ENCODE results near the gene POLR3K. TPM values are rescaled to one million over a fixed set of nuclear protein-coding genes. Genes with fewer than 3 reads are reported as not detected.
A peak's percentile ranks its signal among the peaks of the same experiment; 100 is the strongest.

Gene POLR3K
- total RNA-seq, 1 experiment from 2014 or later, result 53.6 TPM

DNA sequence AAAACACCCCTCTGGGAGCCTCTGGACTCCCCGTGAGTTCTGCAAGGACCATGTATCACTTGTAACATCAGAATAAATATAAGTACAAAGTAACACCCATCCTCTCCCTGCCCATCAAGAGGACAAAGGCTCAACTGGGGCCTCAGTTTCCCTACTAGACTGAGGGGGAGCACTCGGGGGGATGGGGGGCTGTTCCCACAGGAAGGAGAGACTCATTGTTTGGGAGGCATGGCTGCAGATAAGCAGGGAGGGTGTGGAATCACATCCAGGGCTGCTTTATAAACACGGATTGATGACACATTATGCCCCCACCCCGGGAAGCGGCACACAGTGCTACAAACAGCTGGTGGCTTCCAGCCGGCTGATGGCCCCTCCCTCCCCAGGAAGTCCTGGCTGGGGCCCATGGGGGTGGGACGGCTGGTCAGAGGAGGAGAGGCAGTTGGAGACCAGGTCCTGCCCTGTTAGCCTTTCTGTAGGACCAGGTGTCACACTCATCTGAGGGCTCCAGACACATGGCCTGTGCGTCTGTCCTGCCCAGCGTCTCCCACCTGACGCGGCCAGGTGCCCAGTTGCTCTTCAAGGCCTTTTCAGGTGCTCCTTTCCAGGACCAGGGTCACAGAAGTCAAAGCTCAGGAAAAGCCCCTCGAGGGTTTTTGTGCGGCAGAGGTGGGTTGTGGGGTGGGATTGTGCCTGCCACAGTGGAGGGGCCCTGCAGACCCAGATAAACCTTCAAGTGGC lies 23.3 kb upstream of the POLR3K start:
- no peak overlapping the region for H3K18ac ChIP-seq (ENCODE audit: insufficient read length, low read depth, low read length)
- no peak overlapping the region for H2BK20ac ChIP-seq (ENCODE audit: low read depth, low read length, poor library complexity, severe bottlenecking)
- H2BK15ac ChIP-seq (ENCODE audit: low read depth, low read length), result no peak overlapping the region
- no peak overlapping the region for H2AK5ac ChIP-seq (ENCODE audit: insufficient read length, low read length)
- H3K4me2 ChIP-seq (ENCODE audit: insufficient read depth, insufficient read length, low read length), result peak overlapping the region; percentile 33
- H2BK120ac ChIP-seq (ENCODE audit: low read depth, low read length, poor library complexity, severe bottlenecking), result no peak overlapping the region
- H3K14ac ChIP-seq (ENCODE audit: insufficient read depth, low read length), result no peak overlapping the region
- H3K27ac Mint-ChIP-seq, result no peak overlapping the region; a peak in 1 of 7 replicates
- no peak overlapping the region for H2AFZ ChIP-seq (ENCODE audit: low read length)
- no peaks in the 10 kb centered on the region for H3K9me3 Mint-ChIP-seq
- H2BK5ac ChIP-seq (ENCODE audit: insufficient read length, low read length), result no peak overlapping the region
- no peaks in the 10 kb centered on the region for H3K9me3 ChIP-seq (ENCODE audit: control insufficient read depth, low read depth, low read length)
- no peak for TF ChIP-seq CTCF (conservative IDR thresholded peaks at IDR 0.05)
- H4K5ac ChIP-seq (ENCODE audit: insufficient read length, low read depth, low read length), result no peak overlapping the region
- WGBS (ENCODE audit: extremely low coverage, insufficient read length, low lambda C conversion rate), result no CpG with 5 or more reads among the region's 13 CpGs
- H3K23me2 ChIP-seq (ENCODE audit: insufficient read length, low read depth, low read length, poor library complexity, severe bottlenecking), result peaks cover 12% of the 10 kb centered on the region
- H3K27ac ChIP-seq (ENCODE audit: insufficient read length, low read depth, low read length), result no peak overlapping the region
- no peak overlapping the region for H4K91ac ChIP-seq (ENCODE audit: insufficient read length, low read depth, low read length)
- H3K4ac ChIP-seq (ENCODE audit: low read depth, low read length), result no peak overlapping the region
- H3K56ac ChIP-seq (ENCODE audit: insufficient read length, low read depth, low read length), result no peak overlapping the region
- H3K4me1 ChIP-seq (ENCODE audit: insufficient read depth, low read length), result peaks cover 6% of the 10 kb centered on the region; the same call in 1 of the 2 replicates
- H3K23ac ChIP-seq (ENCODE audit: insufficient read length, low read depth, low read length), result no peak overlapping the region
- H3K79me2 ChIP-seq (ENCODE audit: insufficient read depth, low read length), result no peaks in the 10 kb centered on the region
- no peaks in the 10 kb centered on the region for H3K27me3 ChIP-seq (ENCODE audit: insufficient read depth, low read length)
- H3K27me3 Mint-ChIP-seq (ENCODE audit: low read depth), result peaks cover 1% of the 10 kb centered on the region
- no peak for DNase-seq
- peaks cover 0 to 11% (median 10%) of the 10 kb centered on the region in 3 experiments; a peak in 6 of 7 replicates for H3K36me3 Mint-ChIP-seq (ENCODE audit: insufficient read depth in 1 of 3, low read depth in 3 of 3)
- no peaks in the 10 kb centered on the region for H3K79me1 ChIP-seq (ENCODE audit: insufficient read depth, low read depth, low read length, poor library complexity, severe bottlenecking)
- H4K20me1 ChIP-seq (ENCODE audit: control insufficient read depth, insufficient read depth, insufficient read length), result peaks cover 4% of the 10 kb centered on the region
- peaks cover 34 to 48% of the 10 kb centered on the region in 2 experiments for H3K4me1 Mint-ChIP-seq
- H3K4me3 Mint-ChIP-seq, result peak overlapping the region; percentile 56 to 74; a peak in 3 of 5 replicates
- no peak overlapping the region for H4K8ac ChIP-seq (replicated peaks; ENCODE audit: insufficient read length, low read depth, low read length)
- no peak overlapping the region for H2BK12ac ChIP-seq (ENCODE audit: insufficient read length, low read depth, low read length)
- no peak overlapping the region for H3K9ac ChIP-seq (ENCODE audit: extremely low read depth, insufficient read length, low read length)
- no peak overlapping the region for H3T11ph ChIP-seq (ENCODE audit: low read length)

Data from H9 (cell line).